Measurements from ENCODE around the gene TXNL4A.

DNA sequence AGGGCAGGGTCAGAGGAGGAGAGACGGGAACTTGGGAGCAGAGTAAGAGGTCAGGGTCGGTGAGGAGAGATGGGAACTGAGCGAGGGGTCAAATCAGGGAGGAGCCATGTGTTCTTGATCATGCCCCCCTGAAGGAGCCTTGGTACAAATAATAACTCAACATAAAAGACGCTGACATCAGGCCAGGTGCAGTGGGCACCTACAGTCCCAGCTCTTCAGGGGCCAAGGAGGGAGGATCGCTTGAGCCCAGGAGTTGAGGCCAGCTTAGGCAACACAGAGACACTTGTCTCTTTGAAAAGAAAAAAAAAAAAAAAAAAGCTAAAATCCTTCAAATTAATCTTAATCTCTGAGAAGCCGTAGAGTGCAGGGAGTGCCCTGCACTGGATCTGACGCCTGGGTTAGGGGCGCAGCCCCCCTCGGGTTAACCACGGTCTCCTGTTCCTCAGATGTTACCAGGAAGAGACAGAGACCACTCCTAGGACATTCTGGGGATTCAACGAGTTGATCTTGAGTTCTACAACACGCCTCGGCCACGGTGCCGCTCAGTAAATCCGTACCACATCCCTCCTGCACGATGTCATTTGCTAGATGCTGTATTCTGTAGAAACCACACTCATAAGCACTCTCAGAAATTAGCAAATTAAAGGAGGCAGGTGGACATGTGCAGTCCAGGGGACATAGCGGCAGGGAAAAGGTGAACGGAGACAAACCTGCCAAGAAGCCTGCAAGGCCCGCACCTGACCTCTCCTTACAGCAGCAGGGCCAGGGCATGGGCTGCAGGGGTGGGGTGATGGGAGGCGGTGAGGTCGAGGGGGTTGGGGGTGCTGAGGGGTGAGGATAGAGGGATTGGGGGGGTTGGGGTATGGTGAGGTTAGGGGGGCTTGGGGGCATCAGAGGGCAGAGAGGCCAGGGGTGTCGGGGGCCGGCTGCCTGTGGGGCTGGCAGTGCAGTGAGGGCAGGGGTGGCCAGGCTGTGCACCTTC lies 66.1 kb downstream of the TXNL4A start:
- TF ChIP-seq, protein P1, sequence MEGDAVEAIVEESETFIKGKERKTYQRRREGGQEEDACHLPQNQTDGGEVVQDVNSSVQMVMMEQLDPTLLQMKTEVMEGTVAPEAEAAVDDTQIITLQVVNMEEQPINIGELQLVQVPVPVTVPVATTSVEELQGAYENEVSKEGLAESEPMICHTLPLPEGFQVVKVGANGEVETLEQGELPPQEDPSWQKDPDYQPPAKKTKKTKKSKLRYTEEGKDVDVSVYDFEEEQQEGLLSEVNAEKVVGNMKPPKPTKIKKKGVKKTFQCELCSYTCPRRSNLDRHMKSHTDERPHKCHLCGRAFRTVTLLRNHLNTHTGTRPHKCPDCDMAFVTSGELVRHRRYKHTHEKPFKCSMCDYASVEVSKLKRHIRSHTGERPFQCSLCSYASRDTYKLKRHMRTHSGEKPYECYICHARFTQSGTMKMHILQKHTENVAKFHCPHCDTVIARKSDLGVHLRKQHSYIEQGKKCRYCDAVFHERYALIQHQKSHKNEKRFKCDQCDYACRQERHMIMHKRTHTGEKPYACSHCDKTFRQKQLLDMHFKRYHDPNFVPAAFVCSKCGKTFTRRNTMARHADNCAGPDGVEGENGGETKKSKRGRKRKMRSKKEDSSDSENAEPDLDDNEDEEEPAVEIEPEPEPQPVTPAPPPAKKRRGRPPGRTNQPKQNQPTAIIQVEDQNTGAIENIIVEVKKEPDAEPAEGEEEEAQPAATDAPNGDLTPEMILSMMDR (conservative IDR thresholded peaks at IDR 0.05), result no peak
- TF ChIP-seq ZFX (IDR thresholded peaks at IDR 0.05), result no peak
